HUES64 (cell line): ENCODE results near the gene PAK2.
"Not testable (repeated sequence)": the region's sequence is repeated elsewhere in the genome, so short reads cannot be mapped to it uniquely, and the experiment has no call there.

ENCODE experiments used
- H3K27ac ChIP-seq: 2 replicates; pipeline ENCODE4 v1.7.0; 2013; ENCODE audit warnings: low read depth, low read length, inconsistent platforms
- H3K27me3 ChIP-seq: 2 replicates; pipeline ENCODE4 v1.6.1; 2013; ENCODE audit warnings: mild to moderate bottlenecking, low read length; ENCODE audit not compliant: insufficient read depth
- H3K36me3 ChIP-seq: 2 replicates; pipeline ENCODE4 v1.6.1; 2013; ENCODE audit warnings: mild to moderate bottlenecking, low read length; ENCODE audit not compliant: insufficient read depth
- H3K4me1 ChIP-seq: 2 replicates; pipeline ENCODE4 v1.6.1; 2013; ENCODE audit warnings: mild to moderate bottlenecking, low read length, moderate library complexity; ENCODE audit not compliant: insufficient read depth
- H3K4me3 ChIP-seq: 2 replicates; pipeline ENCODE4 v1.5.1; 2013; ENCODE audit warnings: mild to moderate bottlenecking, low read length, moderate library complexity
- H3K9ac ChIP-seq: 2 replicates; pipeline ENCODE4 v1.6.1; 2013; ENCODE audit warnings: mild to moderate bottlenecking, low read depth, low read length
- H3K9me3 ChIP-seq: 2 replicates; pipeline ENCODE4 v1.6.1; 2013; ENCODE audit warnings: low read depth, low read length; ENCODE audit not compliant: insufficient read depth
- WGBS: fragments of 150-250, 120-280 bp; methylation state at CpG from one replicate; pipeline ENCODE4 v1.1.7; 2013; ENCODE audit warnings: missing lambda C conversion rate; 5-methylcytosine and 5-hydroxymethylcytosine counted together

PAK2 gene

GRCh38 chr3:196740481-196741248 lies 1.0 kb downstream of the PAK2 start:
- Histone ChIP-seq H3K36me3 (no peaks in the 10 kb centered on the region), H3K4me1 (peaks cover 20% of the 10 kb centered on the region), H3K27me3 (no peaks in the 10 kb centered on the region), H3K9me3 (no peaks in the 10 kb centered on the region), H3K4me3 (peak overlapping the region; percentile 96), H3K9ac (peak overlapping the region; percentile 96), H3K27ac (peak overlapping the region; percentile 96)
- WGBS: under 1% methylated on average over 25 of the region's 30 CpGs

DNA sequence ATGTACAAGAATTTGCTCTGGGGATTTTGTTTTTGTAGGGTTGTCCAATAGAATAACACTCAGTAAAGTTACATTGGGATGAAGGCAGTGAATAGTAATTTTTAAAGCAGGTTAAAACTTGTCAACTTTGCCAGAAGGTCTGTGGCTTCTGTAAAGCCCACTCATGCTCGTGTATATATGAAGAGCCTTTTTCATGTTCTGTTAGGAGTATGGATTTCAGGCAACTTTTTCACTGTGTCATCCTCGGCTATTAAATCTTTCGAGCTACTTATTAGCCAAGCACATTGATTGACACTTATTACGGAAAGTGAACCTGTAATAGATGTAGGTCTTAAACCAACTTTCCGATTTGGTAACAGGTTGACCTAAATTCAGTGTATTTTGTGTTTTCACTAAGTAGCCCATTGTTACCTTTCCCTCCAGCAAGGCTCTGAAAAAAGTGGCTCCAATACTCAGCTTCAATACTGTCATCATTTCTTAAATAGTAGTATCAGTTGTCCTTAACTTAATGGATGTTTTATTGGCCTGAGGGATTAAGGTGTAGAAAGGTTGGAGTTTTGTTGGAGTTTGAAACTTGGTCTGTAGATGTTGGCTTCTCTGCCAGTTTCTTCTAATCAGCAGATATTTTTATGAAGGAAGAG lies 1.7 kb downstream of the PAK2 start:
- Histone ChIP-seq H3K27ac (no peak overlapping the region), H3K4me3 (peak overlapping the region; percentile 96), H3K4me1 (peaks cover 20% of the 10 kb centered on the region), H3K36me3 (peaks cover 5% of the 10 kb centered on the region; the same call in 1 of the 2 replicates), H3K9me3 (no peaks in the 10 kb centered on the region), H3K27me3 (no peaks in the 10 kb centered on the region), H3K9ac (peak overlapping the region; percentile 96; the same call in 1 of the 2 replicates)
- WGBS: 64% methylated on average over 5 of the region's 5 CpGs

GRCh38 chr3:196743569-196743968 lies 3.9 kb downstream of the PAK2 start:
- not testable (repeated sequence) for H3K9me3 ChIP-seq, H3K9ac ChIP-seq, H3K27ac ChIP-seq, H3K4me3 ChIP-seq, H3K27me3 ChIP-seq
- 92% methylated on average over 8 of the region's 10 CpGs for WGBS
- peaks cover 33% of the 10 kb centered on the region for H3K4me1 ChIP-seq
- H3K36me3 ChIP-seq: peaks cover 11% of the 10 kb centered on the region

DNA sequence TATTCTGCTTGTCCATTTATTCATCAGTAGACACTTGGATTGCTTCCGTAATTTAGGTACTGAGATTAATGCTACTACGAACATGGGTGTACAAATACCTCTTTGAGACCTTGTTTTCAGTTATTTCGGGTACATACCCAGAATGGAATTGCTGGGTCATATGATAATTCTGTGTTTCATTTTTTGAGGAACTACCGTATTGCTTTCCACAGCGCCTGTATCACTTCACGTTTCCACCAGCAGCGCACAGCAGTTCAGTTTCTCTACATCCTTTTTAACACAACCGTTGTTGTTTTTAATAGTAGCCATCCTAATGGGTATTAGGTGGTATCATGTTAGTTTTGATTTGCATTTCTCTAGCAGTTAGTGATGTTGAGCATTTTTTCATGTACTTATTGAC lies 9.5 kb downstream of the PAK2 start:
- Histone ChIP-seq H3K9me3 (no peaks in the 10 kb centered on the region), H3K27ac (no peak overlapping the region), H3K27me3 (no peaks in the 10 kb centered on the region), H3K4me1 (peaks cover 21% of the 10 kb centered on the region), H3K36me3 (peaks cover 26% of the 10 kb centered on the region), H3K4me3 (no peak overlapping the region), H3K9ac (no peak overlapping the region)
- WGBS: 93% methylated on average over 8 of the region's 8 CpGs

DNA sequence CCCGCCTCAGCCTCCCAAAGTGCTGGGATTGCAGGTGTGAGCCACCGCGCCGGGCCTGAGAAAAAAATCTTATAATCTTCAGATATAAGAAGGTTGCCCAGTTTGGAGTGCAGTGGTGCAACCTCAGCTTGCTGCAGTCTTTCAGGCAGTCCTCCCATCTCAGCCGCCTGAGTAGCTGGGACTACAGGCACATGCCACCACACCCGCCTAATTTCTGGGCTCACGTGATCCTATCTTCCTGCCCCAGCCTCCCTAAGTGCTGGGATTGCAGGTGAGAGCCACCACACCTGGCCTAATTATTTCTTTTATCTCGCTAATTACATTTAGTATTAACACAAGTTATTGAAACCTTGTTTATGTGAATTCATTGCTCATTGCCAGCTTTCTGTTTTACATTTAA lies 13.5 kb downstream of the PAK2 start:
- 97% methylated on average over 4 of the region's 8 CpGs for whole genome bisulfite sequencing

GRCh38 chr3:196754091-196754981 lies 14.7 kb downstream of the PAK2 start:
- Histone ChIP-seq H3K9ac (no peak overlapping the region), H3K36me3 (peaks cover 33% of the 10 kb centered on the region), H3K4me3 (no peak overlapping the region), H3K27ac (no peak overlapping the region), H3K27me3 (no peaks in the 10 kb centered on the region), H3K4me1 (no peaks in the 10 kb centered on the region), H3K9me3 (peaks cover 21% of the 10 kb centered on the region)
- 95% methylated on average over 9 of the region's 9 CpGs for WGBS

More for the DNA sequence above, 13.5 kb downstream of the PAK2 start:
- H3K9ac ChIP-seq: no peak overlapping the region
- no peak overlapping the region for H3K27ac ChIP-seq
- no peaks in the 10 kb centered on the region for H3K27me3 ChIP-seq
- H3K4me3 ChIP-seq: no peak overlapping the region
- H3K9me3 ChIP-seq: peaks cover 21% of the 10 kb centered on the region
- H3K36me3 ChIP-seq: peaks cover 36% of the 10 kb centered on the region
- H3K4me1 ChIP-seq: no peaks in the 10 kb centered on the region

GRCh38 chr3:196756732-196757131 lies 17.1 kb downstream of the PAK2 start:
- Histone ChIP-seq H3K9me3 (peaks cover 30% of the 10 kb centered on the region), H3K27ac (no peak overlapping the region), H3K4me3 (no peak overlapping the region), H3K27me3 (no peaks in the 10 kb centered on the region), H3K9ac (no peak overlapping the region), H3K36me3 (peaks cover 25% of the 10 kb centered on the region), H3K4me1 (no peaks in the 10 kb centered on the region)
- 87% methylated on average over 4 of the region's 4 CpGs for WGBS

DNA sequence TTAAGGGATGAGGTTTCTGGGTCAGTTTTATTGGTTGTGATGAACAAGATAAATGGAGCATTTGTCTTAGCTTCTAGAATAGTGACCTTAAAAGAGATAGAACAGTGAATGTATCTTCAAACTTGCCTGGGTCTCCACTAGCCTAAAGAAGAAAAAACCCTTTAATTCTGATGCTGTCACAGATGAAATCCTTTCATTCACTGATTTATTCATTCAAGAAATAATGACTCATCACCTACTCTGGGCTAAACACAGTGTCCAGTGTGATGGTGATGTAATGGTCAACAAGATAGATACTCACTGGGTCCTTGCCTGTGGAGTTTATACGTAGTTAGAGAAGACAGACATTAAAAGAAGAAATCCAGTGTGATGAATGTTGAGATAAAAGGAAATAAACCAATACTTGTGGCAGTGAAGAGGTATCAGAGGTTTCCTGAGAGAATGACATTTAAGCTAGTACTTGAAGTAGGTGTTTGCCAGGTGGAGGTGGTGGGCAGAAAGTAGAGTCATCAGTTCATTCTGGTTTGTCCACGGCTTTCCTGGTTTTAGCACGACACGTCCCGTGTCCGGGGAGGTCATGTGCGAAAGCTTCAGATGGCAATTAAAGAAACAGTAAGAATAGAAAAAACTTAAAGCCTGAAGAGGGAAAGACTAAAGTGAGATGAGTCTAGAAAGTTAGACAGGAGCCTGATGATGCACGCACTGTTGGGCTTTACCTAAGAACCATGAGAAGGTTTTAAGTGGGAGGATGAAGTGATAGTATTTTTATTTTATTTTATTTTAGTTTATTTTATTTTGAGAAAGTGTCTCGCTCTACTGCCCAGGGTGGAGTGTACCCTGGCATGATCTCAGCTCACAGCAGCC lies 18.5 kb downstream of the PAK2 start:
- no peak overlapping the region for H3K27ac ChIP-seq
- H3K36me3 ChIP-seq: peaks cover 25% of the 10 kb centered on the region
- H3K27me3 ChIP-seq: no peaks in the 10 kb centered on the region
- H3K4me3 ChIP-seq: no peak overlapping the region
- 89% methylated on average over 9 of the region's 9 CpGs for WGBS
- no peaks in the 10 kb centered on the region for H3K4me1 ChIP-seq
- H3K9ac ChIP-seq: no peak overlapping the region
- peaks cover 34% of the 10 kb centered on the region for H3K9me3 ChIP-seq

DNA sequence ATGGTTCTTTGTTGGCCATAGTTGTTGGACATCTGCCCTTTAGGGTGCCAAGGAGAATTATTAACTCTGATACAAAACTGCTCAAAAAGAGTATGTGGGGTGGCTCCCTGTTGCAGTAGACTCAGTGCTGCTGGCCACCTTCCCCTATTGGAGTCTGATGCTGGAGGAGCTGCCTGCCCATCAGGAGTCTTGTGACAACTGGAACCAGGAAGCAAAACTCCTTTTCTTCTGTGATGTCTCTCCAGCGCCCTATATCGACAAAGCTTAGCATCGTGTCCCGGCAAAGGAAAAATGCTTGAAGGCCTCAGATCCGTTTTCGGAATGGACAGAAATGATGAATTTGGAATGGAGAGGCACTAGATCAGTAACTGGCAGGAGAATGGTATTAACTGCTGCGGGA lies 23.5 kb downstream of the PAK2 start:
- peaks cover 13% of the 10 kb centered on the region; the same call in 1 of the 2 replicates for H3K9me3 ChIP-seq
- 91% methylated on average over 7 of the region's 7 CpGs for WGBS
- no peaks in the 10 kb centered on the region for H3K4me1 ChIP-seq
- H3K4me3 ChIP-seq: no peak overlapping the region
- H3K9ac ChIP-seq: no peak overlapping the region
- no peaks in the 10 kb centered on the region for H3K27me3 ChIP-seq
- H3K27ac ChIP-seq: no peak overlapping the region
- H3K36me3 ChIP-seq: peaks cover 17% of the 10 kb centered on the region

- no peak overlapping the region for H3K27ac ChIP-seq
- H3K9ac ChIP-seq: no peak overlapping the region
- H3K9me3 ChIP-seq: peaks cover 8% of the 10 kb centered on the region; the same call in 1 of the 2 replicates
- no peaks in the 10 kb centered on the region for H3K27me3 ChIP-seq
- no peak overlapping the region for H3K4me3 ChIP-seq
- no peaks in the 10 kb centered on the region for H3K4me1 ChIP-seq
- H3K36me3 ChIP-seq: peaks cover 19% of the 10 kb centered on the region
Observed at GRCh38 chr3:196765454-196765853, 25.8 kb downstream of the PAK2 start.
